Measurements from ENCODE around the gene MBNL2. TPM values are rescaled to one million over a fixed set of nuclear protein-coding genes. Genes with fewer than 3 reads are reported as not detected.

MBNL2 gene
- total and polyA plus RNA-seq, 2 of the 13 experiments (the other 11 are each of a cell fraction or from before 2014, with no cell fraction given): 30.8 to 59.0 TPM

GRCh38 chr13:97219226-97219625 is 2.9 kb upstream of the MBNL2 start (continued):
- TF ChIP-seq, protein P1, sequence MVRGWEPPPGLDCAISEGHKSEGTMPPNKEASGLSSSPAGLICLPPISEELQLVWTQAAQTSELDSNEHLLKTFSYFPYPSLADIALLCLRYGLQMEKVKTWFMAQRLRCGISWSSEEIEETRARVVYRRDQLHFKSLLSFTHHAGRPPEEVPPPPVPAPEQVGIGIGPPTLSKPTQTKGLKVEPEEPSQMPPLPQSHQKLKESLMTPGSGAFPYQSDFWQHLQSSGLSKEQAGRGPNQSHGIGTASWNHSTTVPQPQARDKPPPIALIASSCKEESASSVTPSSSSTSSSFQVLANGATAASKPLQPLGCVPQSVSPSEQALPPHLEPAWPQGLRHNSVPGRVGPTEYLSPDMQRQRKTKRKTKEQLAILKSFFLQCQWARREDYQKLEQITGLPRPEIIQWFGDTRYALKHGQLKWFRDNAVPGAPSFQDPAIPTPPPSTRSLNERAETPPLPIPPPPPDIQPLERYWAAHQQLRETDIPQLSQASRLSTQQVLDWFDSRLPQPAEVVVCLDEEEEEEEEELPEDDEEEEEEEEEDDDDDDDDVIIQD (CRISPR knock-in tag; IDR thresholded peaks at IDR 0.05; ENCODE audit: low read depth): peak; percentile 69; the same call in 1 of the 2 replicates
- TF ChIP-seq POLR2A (IDR thresholded peaks at IDR 0.05; ENCODE audit: insufficient read depth in 1 of 2, low read depth in 2 of 2, low read length in 2 of 2): 0 out of 4 replicates have a peak, but pooled peaks of 1 of the 2 experiments have one; percentile 25
- TF ChIP-seq, protein P2, sequence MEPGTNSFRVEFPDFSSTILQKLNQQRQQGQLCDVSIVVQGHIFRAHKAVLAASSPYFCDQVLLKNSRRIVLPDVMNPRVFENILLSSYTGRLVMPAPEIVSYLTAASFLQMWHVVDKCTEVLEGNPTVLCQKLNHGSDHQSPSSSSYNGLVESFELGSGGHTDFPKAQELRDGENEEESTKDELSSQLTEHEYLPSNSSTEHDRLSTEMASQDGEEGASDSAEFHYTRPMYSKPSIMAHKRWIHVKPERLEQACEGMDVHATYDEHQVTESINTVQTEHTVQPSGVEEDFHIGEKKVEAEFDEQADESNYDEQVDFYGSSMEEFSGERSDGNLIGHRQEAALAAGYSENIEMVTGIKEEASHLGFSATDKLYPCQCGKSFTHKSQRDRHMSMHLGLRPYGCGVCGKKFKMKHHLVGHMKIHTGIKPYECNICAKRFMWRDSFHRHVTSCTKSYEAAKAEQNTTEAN (CRISPR knock-in tag; conservative IDR thresholded peaks at IDR 0.05): peak; percentile 22; the same call in 1 of the 2 replicates
- TF ChIP-seq SMAD3 (CRISPR knock-in tag; IDR thresholded peaks at IDR 0.05): no peak
- no peak for TF ChIP-seq ZC3H13 (CRISPR knock-in tag; IDR thresholded peaks at IDR 0.05)
- TF ChIP-seq ZNF784 (CRISPR knock-in tag; IDR thresholded peaks at IDR 0.05; ENCODE audit: borderline replicate concordance): no peak
- TF ChIP-seq ZNF7 (CRISPR knock-in tag; IDR thresholded peaks at IDR 0.05): no peak
- no peak for TF ChIP-seq RCOR2 (CRISPR knock-in tag; IDR thresholded peaks at IDR 0.05)
- no peak for TF ChIP-seq XRCC5 (optimal IDR thresholded peaks at IDR 0.05; ENCODE audit: low read length)
- TF ChIP-seq HDAC6 (IDR thresholded peaks at IDR 0.05; ENCODE audit: low read depth, low read length): no peak
- no peak for TF ChIP-seq ZFP36L1 (CRISPR knock-in tag; IDR thresholded peaks at IDR 0.05)
- TF ChIP-seq MAFF (IDR thresholded peaks at IDR 0.05; ENCODE audit: low read depth, low read length): no peak
- no peak for TF ChIP-seq ZNF850 (CRISPR knock-in tag; conservative IDR thresholded peaks at IDR 0.05)
- TF ChIP-seq ZNF605 (CRISPR knock-in tag; IDR thresholded peaks at IDR 0.05): peak; percentile 51; the same call in 1 of the 2 replicates
- no peak for TF ChIP-seq NR1H2 (CRISPR knock-in tag; IDR thresholded peaks at IDR 0.05; ENCODE audit: borderline replicate concordance, low read depth)
- TF ChIP-seq ZNF841 (CRISPR knock-in tag; IDR thresholded peaks at IDR 0.05; ENCODE audit: borderline replicate concordance): no peak
- TF ChIP-seq TAF1 (CRISPR knock-in tag; IDR thresholded peaks at IDR 0.05): no peak
- TF ChIP-seq GATAD2A (CRISPR knock-in tag; IDR thresholded peaks at IDR 0.05): no peak
- no peak for TF ChIP-seq NR3C1 (CRISPR knock-in tag; IDR thresholded peaks at IDR 0.05)
- TF ChIP-seq ZNF644 (CRISPR knock-in tag; IDR thresholded peaks at IDR 0.05; ENCODE audit: low read depth): peak; percentile 85
- no peak for TF ChIP-seq CTCF (CRISPR knock-in tag; IDR thresholded peaks at IDR 0.05)
- TF ChIP-seq, protein P3, sequence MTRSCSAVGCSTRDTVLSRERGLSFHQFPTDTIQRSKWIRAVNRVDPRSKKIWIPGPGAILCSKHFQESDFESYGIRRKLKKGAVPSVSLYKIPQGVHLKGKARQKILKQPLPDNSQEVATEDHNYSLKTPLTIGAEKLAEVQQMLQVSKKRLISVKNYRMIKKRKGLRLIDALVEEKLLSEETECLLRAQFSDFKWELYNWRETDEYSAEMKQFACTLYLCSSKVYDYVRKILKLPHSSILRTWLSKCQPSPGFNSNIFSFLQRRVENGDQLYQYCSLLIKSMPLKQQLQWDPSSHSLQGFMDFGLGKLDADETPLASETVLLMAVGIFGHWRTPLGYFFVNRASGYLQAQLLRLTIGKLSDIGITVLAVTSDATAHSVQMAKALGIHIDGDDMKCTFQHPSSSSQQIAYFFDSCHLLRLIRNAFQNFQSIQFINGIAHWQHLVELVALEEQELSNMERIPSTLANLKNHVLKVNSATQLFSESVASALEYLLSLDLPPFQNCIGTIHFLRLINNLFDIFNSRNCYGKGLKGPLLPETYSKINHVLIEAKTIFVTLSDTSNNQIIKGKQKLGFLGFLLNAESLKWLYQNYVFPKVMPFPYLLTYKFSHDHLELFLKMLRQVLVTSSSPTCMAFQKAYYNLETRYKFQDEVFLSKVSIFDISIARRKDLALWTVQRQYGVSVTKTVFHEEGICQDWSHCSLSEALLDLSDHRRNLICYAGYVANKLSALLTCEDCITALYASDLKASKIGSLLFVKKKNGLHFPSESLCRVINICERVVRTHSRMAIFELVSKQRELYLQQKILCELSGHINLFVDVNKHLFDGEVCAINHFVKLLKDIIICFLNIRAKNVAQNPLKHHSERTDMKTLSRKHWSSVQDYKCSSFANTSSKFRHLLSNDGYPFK (CRISPR knock-in tag; IDR thresholded peaks at IDR 0.05; ENCODE audit: borderline replicate concordance): no peak
